Peyer's patch (tissue), 4 donors: Measurements from ENCODE around the gene CACUL1. TPM values are rescaled to one million over a fixed set of nuclear protein-coding genes. Genes with fewer than 3 reads are reported as not detected.
A peak's percentile ranks its signal among the peaks of the same experiment; 100 is the strongest.
"Not testable (repeated sequence)": the region's sequence is repeated elsewhere in the genome, so short reads cannot be mapped to it uniquely, and the experiment has no call there.

Source experiments
- DNase-seq, 3 donors: peaks; one replicate each; pipeline ENCODE4 v3.0.0-alpha.2; 2017 to 2019
- H3K27ac ChIP-seq, 4 donors: fragments of 200-600 bp; sonication (generic); one replicate each; pipeline ENCODE4 v1.5.1; 2016 to 2019
- H3K27me3 ChIP-seq, 2 donors: fragments of 200-600 bp; sonication (generic); one replicate each; pipeline ENCODE4 v1.5.1; 2019
- H3K36me3 ChIP-seq, 3 donors: fragments of 200-600 bp; sonication (generic); one replicate each; pipeline ENCODE4 v1.5.1; 2016 to 2019
- H3K4me1 ChIP-seq, 4 donors: fragments of 200-600 bp; sonication (generic); one replicate each; pipeline ENCODE4 v1.5.1; 2016 to 2019
- H3K4me3 ChIP-seq, 4 donors: fragments of 200-600 bp; sonication (generic); 1 replicate in 3 of 4; 2 replicates in 1 of 4; pipeline ENCODE4 v1.5.1; 2016 to 2019; ENCODE audit warnings: mild to moderate bottlenecking in 1 of 4
- H3K9me3 ChIP-seq, 4 donors: fragments of 200-600 bp; sonication (generic); one replicate each; pipeline ENCODE4 v1.5.1; 2016 to 2019; ENCODE audit warnings: mild to moderate bottlenecking in 1 of 4
- POLR2A ChIP-seq, 2 donors: fragments of 450-650 bp; IDR thresholded peaks; one replicate each; pipeline ENCODE4 v1.5.1; 2017; ENCODE audit warnings: antibody characterized with exemption in 2 of 2, mild to moderate bottlenecking in 2 of 2, moderate library complexity in 2 of 2
- total RNA-seq, 4 donors: library from RNA; depleted of rRNA; stranded (reverse); fragments of >200 nt; gene quantifications; one replicate each; pipeline ENCODE4 v1.1.0, GENCODE V29; 2016
- TF ChIP-seq, protein P1 (sequence below), 6 experiments: fragments of 450-650 bp in 4 of 6; fragments of 200-600 bp in 2 of 6; sonication (generic) in 1 of 6; IDR thresholded peaks; one replicate each; pipeline ENCODE4 v1.5.1; 2017 to 2019; ENCODE audit warnings: antibody characterized with exemption in 6 of 6, mild to moderate bottlenecking in 3 of 6, moderate library complexity in 1 of 6

The CACUL1 gene
- total RNA-seq, 4 donors from 2014 or later = 20.6 to 42.6 (median 33.1) TPM

GRCh38 chr10:118674226-118674919, 80.4 kb downstream of the CACUL1 start:
- Histone ChIP-seq H3K4me1 (peaks cover 0 to 6% (median 0%) of the 10 kb centered on the region in 4 donors), H3K27me3 (no peaks in the 10 kb centered on the region), H3K36me3 (no peaks in the 10 kb centered on the region), H3K27ac (no peak overlapping the region), H3K4me3 (no peak overlapping the region), H3K9me3 (no peaks in the 10 kb centered on the region)
- TF ChIP-seq, protein P1, sequence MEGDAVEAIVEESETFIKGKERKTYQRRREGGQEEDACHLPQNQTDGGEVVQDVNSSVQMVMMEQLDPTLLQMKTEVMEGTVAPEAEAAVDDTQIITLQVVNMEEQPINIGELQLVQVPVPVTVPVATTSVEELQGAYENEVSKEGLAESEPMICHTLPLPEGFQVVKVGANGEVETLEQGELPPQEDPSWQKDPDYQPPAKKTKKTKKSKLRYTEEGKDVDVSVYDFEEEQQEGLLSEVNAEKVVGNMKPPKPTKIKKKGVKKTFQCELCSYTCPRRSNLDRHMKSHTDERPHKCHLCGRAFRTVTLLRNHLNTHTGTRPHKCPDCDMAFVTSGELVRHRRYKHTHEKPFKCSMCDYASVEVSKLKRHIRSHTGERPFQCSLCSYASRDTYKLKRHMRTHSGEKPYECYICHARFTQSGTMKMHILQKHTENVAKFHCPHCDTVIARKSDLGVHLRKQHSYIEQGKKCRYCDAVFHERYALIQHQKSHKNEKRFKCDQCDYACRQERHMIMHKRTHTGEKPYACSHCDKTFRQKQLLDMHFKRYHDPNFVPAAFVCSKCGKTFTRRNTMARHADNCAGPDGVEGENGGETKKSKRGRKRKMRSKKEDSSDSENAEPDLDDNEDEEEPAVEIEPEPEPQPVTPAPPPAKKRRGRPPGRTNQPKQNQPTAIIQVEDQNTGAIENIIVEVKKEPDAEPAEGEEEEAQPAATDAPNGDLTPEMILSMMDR (IDR thresholded peaks at IDR 0.05) = no peak
- TF ChIP-seq POLR2A (IDR thresholded peaks at IDR 0.05) = no peak
- DNase-seq = no peak

DNA sequence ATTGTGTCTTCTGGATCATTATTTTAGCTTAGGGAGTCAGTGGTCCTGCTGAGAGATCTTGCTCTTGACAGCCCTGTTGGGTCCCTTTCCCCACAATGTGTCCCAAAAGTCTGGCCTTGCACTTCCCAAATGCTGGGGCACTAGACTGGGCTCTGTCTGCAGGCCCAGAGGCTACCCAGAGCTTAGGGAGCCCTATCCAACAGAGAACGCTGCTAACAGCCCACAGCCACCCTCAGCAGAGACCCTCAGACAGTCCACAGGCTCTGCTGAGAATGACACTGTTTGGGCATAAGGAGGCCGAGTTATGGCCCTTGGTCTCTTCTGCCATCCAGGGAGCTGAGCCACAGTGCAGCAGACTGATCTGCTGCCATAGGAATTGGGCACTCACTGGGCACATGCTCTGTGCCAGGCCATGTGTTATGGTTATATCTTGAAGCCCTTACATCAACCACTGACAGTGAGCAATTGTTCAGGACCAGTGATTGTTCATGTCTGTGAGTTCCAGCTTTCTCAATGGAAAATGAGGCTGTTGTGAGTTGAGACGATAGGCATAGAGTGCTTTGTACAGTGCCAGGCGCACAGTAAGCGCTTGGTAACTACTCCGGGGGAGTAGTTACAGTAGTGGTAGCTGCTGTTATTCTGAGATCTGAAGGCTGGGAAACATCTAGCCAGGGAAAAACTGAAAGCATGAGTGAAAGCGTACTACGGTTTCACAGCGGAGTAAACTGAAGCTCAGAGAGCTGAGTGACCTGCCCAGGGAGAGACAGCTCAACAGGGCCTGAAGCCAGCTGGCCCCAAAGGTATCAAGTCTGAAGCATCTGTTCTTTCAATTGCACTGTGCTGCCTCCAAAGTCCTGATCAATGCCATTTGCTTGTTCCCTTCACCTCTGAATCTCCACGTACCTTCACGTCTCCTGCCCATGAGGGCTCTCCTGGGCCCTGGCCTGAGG, 81.7 kb downstream of the CACUL1 start:
- Histone ChIP-seq H3K4me3 (no peak overlapping the region), H3K4me1 (peaks cover 0 to 6% (median 0%) of the 10 kb centered on the region in 4 donors), H3K27me3 (no peaks in the 10 kb centered on the region), H3K36me3 (no peaks in the 10 kb centered on the region), H3K27ac (no peak overlapping the region), H3K9me3 (no peaks in the 10 kb centered on the region)
- no peak for DNase-seq
- no peak for TF ChIP-seq POLR2A (IDR thresholded peaks at IDR 0.05)
- TF ChIP-seq, protein P1 (IDR thresholded peaks at IDR 0.05) = no peak

- no peaks in the 10 kb centered on the region for H3K36me3 ChIP-seq
- H3K4me3 ChIP-seq = no peak overlapping the region
- H3K4me1 ChIP-seq = peaks cover 0 to 6% (median 0%) of the 10 kb centered on the region in 4 donors
- TF ChIP-seq, protein P1 (IDR thresholded peaks at IDR 0.05) = no peak
- no peak for TF ChIP-seq POLR2A (IDR thresholded peaks at IDR 0.05)
- H3K9me3 ChIP-seq = no peaks in the 10 kb centered on the region
- no peak for DNase-seq
- no peaks in the 10 kb centered on the region for H3K27me3 ChIP-seq
- H3K27ac ChIP-seq = no peak overlapping the region
Measured at GRCh38 chr10:118672153-118672552, 82.6 kb downstream of the CACUL1 start.

- not testable (repeated sequence) for H3K27ac ChIP-seq, H3K27me3 ChIP-seq, H3K36me3 ChIP-seq, DNase-seq, H3K9me3 ChIP-seq, H3K4me1 ChIP-seq, H3K4me3 ChIP-seq
Measured at GRCh38 chr10:118671221-118671620, 83.5 kb downstream of the CACUL1 start.

DNA sequence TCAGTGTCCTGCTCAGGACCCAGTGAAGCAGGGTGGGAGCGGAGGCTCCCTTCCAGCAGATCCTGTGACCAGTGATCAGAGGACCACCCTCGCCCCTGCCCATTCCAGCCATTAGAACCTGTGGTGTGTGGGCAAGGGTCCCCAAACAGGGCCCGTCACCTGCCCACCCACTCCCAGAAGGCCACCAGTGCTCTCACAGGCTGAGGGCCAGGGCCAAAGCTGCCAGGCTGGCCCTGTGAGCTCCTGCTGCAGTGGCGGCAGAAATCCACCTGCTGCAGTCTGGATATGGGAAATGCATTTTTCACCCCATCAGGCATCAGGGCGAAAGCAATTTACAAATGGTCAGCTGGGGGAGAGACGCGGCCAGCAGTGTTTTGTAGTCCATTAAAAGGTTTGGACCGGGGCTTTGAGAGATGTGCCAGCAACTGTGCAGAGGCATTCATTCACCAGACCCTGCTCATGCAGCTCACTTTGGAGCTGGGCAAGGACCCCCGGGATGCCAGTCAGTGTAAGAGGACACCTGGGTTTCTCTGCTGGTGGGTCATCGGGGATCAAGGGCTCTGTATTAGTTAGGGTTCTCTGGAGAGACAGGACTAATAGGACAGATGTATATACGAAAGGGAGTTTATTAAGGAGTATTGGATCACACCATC, 84.2 kb downstream of the CACUL1 start:
- DNase-seq = no peak
- Histone ChIP-seq H3K4me3 (no peak overlapping the region), H3K27me3 (no peaks in the 10 kb centered on the region), H3K36me3 (no peaks in the 10 kb centered on the region), H3K9me3 (no peaks in the 10 kb centered on the region), H3K27ac (peak overlapping the region in 1 of 4 donors; percentile 10), H3K4me1 (peaks cover 0 to 6% (median 0%) of the 10 kb centered on the region in 4 donors)
- no peak for TF ChIP-seq POLR2A (IDR thresholded peaks at IDR 0.05)
- TF ChIP-seq, protein P1 (IDR thresholded peaks at IDR 0.05) = no peak
